ENCODE data around the gene LLPH. TPM values are rescaled to one million over a fixed set of nuclear protein-coding genes. Genes with fewer than 3 reads are reported as not detected.

The LLPH gene
- total and polyA plus RNA-seq, 2 of the 13 experiments (the other 11 are each of a cell fraction or from before 2014, with no cell fraction given), result 4.2 to 25.6 TPM

- 0 out of 2 replicates have a peak, but pooled peaks have one; percentile 3 for TF ChIP-seq NFYC (CRISPR knock-in tag; IDR thresholded peaks at IDR 0.05)
- TF ChIP-seq ZNF557 (CRISPR knock-in tag; IDR thresholded peaks at IDR 0.05), result no peak
- TF ChIP-seq NFKBIZ (CRISPR knock-in tag; IDR thresholded peaks at IDR 0.05), result no peak; the same call in 1 of the 2 replicates
- no peak for TF ChIP-seq ZNF24 (IDR thresholded peaks at IDR 0.05)
- no peak for TF ChIP-seq CENPBD1 (CRISPR knock-in tag; IDR thresholded peaks at IDR 0.05; ENCODE audit: borderline replicate concordance, low read depth)
- TF ChIP-seq RXRB (CRISPR knock-in tag; IDR thresholded peaks at IDR 0.05; ENCODE audit: borderline replicate concordance), result peak; percentile 29; the same call in 1 of the 2 replicates
- TF ChIP-seq TFDP2 (CRISPR knock-in tag; IDR thresholded peaks at IDR 0.05), result peak; percentile 12
- TF ChIP-seq POLR2AphosphoS2 (IDR thresholded peaks at IDR 0.05; ENCODE audit: low read depth, low read length), result no peak
- 0 out of 2 replicates have a peak, but pooled peaks have one; percentile 48 for TF ChIP-seq NCOA2 (CRISPR knock-in tag; IDR thresholded peaks at IDR 0.05)
- no peak for TF ChIP-seq ZNF432 (CRISPR knock-in tag; IDR thresholded peaks at IDR 0.05; ENCODE audit: borderline replicate concordance)
- no peak for TF ChIP-seq ZNF615 (CRISPR knock-in tag; IDR thresholded peaks at IDR 0.05; ENCODE audit: borderline replicate concordance)
- peak; percentile 77; the same call in 1 of the 2 replicates for TF ChIP-seq PAWR (CRISPR knock-in tag; IDR thresholded peaks at IDR 0.05; ENCODE audit: borderline replicate concordance)
- TF ChIP-seq FIP1L1 (IDR thresholded peaks at IDR 0.05; ENCODE audit: borderline replicate concordance, insufficient read depth, low read depth, low read length), result no peak
- TF ChIP-seq ZNF83 (CRISPR knock-in tag; IDR thresholded peaks at IDR 0.05; ENCODE audit: borderline replicate concordance), result no peak; the same call in 1 of the 2 replicates
- TF ChIP-seq ZNF652 (CRISPR knock-in tag; IDR thresholded peaks at IDR 0.05; ENCODE audit: borderline replicate concordance, low read depth), result no peak
- TF ChIP-seq CEBPZ (IDR thresholded peaks at IDR 0.05; ENCODE audit: low read length), result no peak
- TF ChIP-seq XRCC5 (optimal IDR thresholded peaks at IDR 0.05; ENCODE audit: low read length), result peak; percentile 79
- peak; percentile 53; the same call in 1 of the 2 replicates for TF ChIP-seq MXD1 (CRISPR knock-in tag; IDR thresholded peaks at IDR 0.05)
- no peak for TF ChIP-seq ZNF512B (CRISPR knock-in tag; IDR thresholded peaks at IDR 0.05; ENCODE audit: borderline replicate concordance)
- TF ChIP-seq ZNF225 (CRISPR knock-in tag; IDR thresholded peaks at IDR 0.05), result peak; percentile 94
These were observed 38.9 kb upstream of the LLPH start, which contains the start of gene TMBIM4 (continued) for GRCh38 chr12:66169221-66170170.
